ENCODE results near the gene FLRT1. TPM values are rescaled to one million over a fixed set of nuclear protein-coding genes. Genes with fewer than 3 reads are reported as not detected.

The FLRT1 gene
- polyA plus RNA-seq, 2 of the 4 experiments (the other 2 are of a cell fraction): 0.10 to 0.31 TPM

DNA sequence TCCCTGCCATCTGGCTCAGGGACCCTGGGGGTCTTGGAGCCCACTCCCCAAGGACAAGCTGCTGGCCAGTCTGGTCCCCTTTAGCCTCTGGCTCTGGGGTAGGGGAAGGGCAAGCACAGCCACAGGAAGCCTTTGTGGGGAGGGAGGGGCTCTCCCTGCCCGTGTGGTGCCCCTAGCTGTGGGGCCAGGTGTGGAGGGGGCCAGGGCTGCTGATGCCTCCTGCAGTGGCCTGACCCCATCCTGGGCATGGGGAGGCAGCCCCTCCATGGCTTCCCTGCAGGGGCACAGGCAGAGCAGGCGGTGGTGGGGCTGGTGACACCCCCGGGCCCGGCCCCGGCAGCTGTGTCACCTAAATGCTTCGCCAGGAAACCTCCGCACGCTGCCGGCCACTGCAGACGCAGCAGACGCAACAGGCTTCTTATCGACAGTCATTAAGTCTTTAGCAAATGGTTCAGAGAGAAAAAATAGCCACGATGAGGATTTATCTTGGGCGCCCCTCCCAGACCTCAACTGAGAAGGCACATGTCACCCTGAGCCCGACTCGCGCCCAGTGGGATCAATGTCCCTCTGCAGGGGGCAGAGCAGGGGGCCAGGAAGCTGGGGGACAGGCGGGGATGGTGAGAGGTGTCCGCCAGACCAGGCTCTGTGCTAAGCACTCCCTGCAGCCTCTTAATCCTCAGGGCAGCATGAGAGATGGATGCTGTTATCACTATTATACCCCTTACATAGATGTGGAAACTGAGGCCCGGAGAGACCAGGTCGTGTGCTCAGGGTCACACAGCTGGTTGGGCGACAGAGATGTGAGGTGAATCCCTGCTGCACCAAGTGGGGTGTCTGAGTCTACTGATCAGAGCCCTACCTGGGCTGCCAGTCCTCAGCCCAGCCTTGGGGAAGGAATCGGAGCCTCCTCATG lies 33.9 kb downstream of the FLRT1 start:
- FAIRE-seq (no peak), DNase-seq (ENCODE audit: low read depth in 1 of 2, low spot score in 1 of 2) (no peak), ATAC-seq (no peak)
- no peak overlapping the region for H3K27ac ChIP-seq
- 79% methylated on average over 21 of the region's 23 CpGs for WGBS (ENCODE audit: missing lambda C conversion rate)
- TF ChIP-seq TP53 (CRISPR knock-in tag; IDR thresholded peaks at IDR 0.05) (no peak), CBX2 (IDR thresholded peaks at IDR 0.05; ENCODE audit: borderline replicate concordance, low read depth) (no peak), TFCP2L1 (CRISPR knock-in tag; IDR thresholded peaks at IDR 0.05) (no peak), HOXA7 (CRISPR knock-in tag; IDR thresholded peaks at IDR 0.05) (no peak), POLR2AphosphoS2 (conservative IDR thresholded peaks at IDR 0.05; ENCODE audit: low read length) (no peak), KDM5A (IDR thresholded peaks at IDR 0.05) (no peak), CHD2 (IDR thresholded peaks at IDR 0.05; ENCODE audit: low read length, partially characterized antibody) (no peak), SMC3 (IDR thresholded peaks at IDR 0.05) (no peak), PHF8 (IDR thresholded peaks at IDR 0.05; ENCODE audit: borderline replicate concordance, low read depth) (no peak), BHLHE40 (IDR thresholded peaks at IDR 0.05; ENCODE audit: low read depth, low read length) (no peak), HOXB5 (CRISPR knock-in tag; IDR thresholded peaks at IDR 0.05) (no peak), POLR2A (IDR thresholded peaks at IDR 0.05; ENCODE audit: low read length) (no peak), RARB (CRISPR knock-in tag; IDR thresholded peaks at IDR 0.05) (no peak)
- TF ChIP-seq, protein P1, sequence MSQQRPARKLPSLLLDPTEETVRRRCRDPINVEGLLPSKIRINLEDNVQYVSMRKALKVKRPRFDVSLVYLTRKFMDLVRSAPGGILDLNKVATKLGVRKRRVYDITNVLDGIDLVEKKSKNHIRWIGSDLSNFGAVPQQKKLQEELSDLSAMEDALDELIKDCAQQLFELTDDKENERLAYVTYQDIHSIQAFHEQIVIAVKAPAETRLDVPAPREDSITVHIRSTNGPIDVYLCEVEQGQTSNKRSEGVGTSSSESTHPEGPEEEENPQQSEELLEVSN (IDR thresholded peaks at IDR 0.05; ENCODE audit: borderline replicate concordance, low read depth): no peak
- ChIA-PET POLR2A (no interaction called here), CTCF (interaction anchor here (0.9 to 1.3 kb wide), 3 partner anchors 78 to 232 kb away, joined by 3 to 4 read pairs (median 3); no protein-coding TSS in a partner anchor)
- no peaks in the 10 kb centered on the region for H3K9me3 ChIP-seq
- no peaks in the 10 kb centered on the region for H3K4me1 ChIP-seq
- no peak overlapping the region for H3K4me3 ChIP-seq
- H3K4me2 ChIP-seq: no peak overlapping the region

DNA sequence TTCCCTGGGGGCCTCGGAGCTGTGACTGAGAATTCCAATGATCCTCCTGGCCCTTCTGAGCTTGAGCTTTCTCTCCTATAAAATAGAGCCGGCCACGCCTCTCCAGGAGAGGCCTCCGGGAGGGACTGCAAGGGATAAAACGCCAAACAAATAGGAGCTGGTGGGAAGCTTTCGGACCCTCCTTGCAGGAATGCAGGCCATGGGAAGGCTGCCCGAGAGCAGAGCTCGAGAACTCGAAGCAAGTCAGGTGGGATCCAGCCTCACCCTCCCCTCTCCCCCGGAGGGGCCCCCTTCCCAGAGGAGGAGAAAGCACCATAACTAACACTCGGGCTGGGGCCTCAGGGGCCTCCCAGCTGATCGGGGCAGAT lies 34.6 kb downstream of the FLRT1 start:
- WGBS (ENCODE audit: missing lambda C conversion rate): 68% methylated on average over 12 of the region's 12 CpGs
- Histone ChIP-seq H3K9me3 (no peaks in the 10 kb centered on the region), H3K27ac (no peak overlapping the region), H3K4me1 (no peaks in the 10 kb centered on the region), H3K4me3 (no peak overlapping the region), H3K4me2 (no peak overlapping the region)
- CTCF ChIA-PET: interaction anchor here (0.9 to 1.5 kb wide), 4 partner anchors 8 to 233 kb away, joined by 3 to 4 read pairs (median 4); no protein-coding TSS in a partner anchor
- POLR2A ChIA-PET: no interaction called here
- DNase-seq (ENCODE audit: low read depth in 1 of 2, low spot score in 1 of 2): no peak
- no peak for FAIRE-seq
- no peak for ATAC-seq
- TF ChIP-seq CBX2 (IDR thresholded peaks at IDR 0.05; ENCODE audit: borderline replicate concordance, low read depth) (no peak), CHD2 (IDR thresholded peaks at IDR 0.05; ENCODE audit: low read length, partially characterized antibody) (no peak), ZSCAN20 (CRISPR knock-in tag; IDR thresholded peaks at IDR 0.05) (no peak), RNF2 (IDR thresholded peaks at IDR 0.05; ENCODE audit: borderline replicate concordance, low read depth) (no peak), ESRRA (IDR thresholded peaks at IDR 0.05; ENCODE audit: borderline replicate concordance, low read length) (no peak), HOXB5 (CRISPR knock-in tag; IDR thresholded peaks at IDR 0.05) (no peak), RCOR1 (IDR thresholded peaks at IDR 0.05; ENCODE audit: low read depth, low read length) (no peak)
- TF ChIP-seq, protein P2, sequence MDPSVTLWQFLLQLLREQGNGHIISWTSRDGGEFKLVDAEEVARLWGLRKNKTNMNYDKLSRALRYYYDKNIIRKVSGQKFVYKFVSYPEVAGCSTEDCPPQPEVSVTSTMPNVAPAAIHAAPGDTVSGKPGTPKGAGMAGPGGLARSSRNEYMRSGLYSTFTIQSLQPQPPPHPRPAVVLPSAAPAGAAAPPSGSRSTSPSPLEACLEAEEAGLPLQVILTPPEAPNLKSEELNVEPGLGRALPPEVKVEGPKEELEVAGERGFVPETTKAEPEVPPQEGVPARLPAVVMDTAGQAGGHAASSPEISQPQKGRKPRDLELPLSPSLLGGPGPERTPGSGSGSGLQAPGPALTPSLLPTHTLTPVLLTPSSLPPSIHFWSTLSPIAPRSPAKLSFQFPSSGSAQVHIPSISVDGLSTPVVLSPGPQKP (IDR thresholded peaks at IDR 0.05; ENCODE audit: low read depth, low read length): no peak
- TF ChIP-seq, protein P3, sequence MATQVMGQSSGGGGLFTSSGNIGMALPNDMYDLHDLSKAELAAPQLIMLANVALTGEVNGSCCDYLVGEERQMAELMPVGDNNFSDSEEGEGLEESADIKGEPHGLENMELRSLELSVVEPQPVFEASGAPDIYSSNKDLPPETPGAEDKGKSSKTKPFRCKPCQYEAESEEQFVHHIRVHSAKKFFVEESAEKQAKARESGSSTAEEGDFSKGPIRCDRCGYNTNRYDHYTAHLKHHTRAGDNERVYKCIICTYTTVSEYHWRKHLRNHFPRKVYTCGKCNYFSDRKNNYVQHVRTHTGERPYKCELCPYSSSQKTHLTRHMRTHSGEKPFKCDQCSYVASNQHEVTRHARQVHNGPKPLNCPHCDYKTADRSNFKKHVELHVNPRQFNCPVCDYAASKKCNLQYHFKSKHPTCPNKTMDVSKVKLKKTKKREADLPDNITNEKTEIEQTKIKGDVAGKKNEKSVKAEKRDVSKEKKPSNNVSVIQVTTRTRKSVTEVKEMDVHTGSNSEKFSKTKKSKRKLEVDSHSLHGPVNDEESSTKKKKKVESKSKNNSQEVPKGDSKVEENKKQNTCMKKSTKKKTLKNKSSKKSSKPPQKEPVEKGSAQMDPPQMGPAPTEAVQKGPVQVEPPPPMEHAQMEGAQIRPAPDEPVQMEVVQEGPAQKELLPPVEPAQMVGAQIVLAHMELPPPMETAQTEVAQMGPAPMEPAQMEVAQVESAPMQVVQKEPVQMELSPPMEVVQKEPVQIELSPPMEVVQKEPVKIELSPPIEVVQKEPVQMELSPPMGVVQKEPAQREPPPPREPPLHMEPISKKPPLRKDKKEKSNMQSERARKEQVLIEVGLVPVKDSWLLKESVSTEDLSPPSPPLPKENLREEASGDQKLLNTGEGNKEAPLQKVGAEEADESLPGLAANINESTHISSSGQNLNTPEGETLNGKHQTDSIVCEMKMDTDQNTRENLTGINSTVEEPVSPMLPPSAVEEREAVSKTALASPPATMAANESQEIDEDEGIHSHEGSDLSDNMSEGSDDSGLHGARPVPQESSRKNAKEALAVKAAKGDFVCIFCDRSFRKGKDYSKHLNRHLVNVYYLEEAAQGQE (IDR thresholded peaks at IDR 0.05): no peak
- TF ChIP-seq, protein P4, sequence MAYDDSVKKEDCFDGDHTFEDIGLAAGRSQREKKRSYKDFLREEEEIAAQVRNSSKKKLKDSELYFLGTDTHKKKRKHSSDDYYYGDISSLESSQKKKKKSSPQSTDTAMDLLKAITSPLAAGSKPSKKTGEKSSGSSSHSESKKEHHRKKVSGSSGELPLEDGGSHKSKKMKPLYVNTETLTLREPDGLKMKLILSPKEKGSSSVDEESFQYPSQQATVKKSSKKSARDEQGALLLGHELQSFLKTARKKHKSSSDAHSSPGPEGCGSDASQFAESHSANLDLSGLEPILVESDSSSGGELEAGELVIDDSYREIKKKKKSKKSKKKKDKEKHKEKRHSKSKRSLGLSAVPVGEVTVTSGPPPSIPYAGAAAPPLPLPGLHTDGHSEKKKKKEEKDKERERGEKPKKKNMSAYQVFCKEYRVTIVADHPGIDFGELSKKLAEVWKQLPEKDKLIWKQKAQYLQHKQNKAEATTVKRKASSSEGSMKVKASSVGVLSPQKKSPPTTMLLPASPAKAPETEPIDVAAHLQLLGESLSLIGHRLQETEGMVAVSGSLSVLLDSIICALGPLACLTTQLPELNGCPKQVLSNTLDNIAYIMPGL (CRISPR knock-in tag; IDR thresholded peaks at IDR 0.05; ENCODE audit: borderline replicate concordance): no peak
- TF ChIP-seq, protein P5, sequence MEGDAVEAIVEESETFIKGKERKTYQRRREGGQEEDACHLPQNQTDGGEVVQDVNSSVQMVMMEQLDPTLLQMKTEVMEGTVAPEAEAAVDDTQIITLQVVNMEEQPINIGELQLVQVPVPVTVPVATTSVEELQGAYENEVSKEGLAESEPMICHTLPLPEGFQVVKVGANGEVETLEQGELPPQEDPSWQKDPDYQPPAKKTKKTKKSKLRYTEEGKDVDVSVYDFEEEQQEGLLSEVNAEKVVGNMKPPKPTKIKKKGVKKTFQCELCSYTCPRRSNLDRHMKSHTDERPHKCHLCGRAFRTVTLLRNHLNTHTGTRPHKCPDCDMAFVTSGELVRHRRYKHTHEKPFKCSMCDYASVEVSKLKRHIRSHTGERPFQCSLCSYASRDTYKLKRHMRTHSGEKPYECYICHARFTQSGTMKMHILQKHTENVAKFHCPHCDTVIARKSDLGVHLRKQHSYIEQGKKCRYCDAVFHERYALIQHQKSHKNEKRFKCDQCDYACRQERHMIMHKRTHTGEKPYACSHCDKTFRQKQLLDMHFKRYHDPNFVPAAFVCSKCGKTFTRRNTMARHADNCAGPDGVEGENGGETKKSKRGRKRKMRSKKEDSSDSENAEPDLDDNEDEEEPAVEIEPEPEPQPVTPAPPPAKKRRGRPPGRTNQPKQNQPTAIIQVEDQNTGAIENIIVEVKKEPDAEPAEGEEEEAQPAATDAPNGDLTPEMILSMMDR (IDR thresholded peaks at IDR 0.05): no peak
- TF ChIP-seq, protein P6, sequence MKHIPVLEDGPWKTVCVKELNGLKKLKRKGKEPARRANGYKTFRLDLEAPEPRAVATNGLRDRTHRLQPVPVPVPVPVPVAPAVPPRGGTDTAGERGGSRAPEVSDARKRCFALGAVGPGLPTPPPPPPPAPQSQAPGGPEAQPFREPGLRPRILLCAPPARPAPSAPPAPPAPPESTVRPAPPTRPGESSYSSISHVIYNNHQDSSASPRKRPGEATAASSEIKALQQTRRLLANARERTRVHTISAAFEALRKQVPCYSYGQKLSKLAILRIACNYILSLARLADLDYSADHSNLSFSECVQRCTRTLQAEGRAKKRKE (CRISPR knock-in tag; IDR thresholded peaks at IDR 0.05; ENCODE audit: low read depth): no peak
- TF ChIP-seq, protein P7, sequence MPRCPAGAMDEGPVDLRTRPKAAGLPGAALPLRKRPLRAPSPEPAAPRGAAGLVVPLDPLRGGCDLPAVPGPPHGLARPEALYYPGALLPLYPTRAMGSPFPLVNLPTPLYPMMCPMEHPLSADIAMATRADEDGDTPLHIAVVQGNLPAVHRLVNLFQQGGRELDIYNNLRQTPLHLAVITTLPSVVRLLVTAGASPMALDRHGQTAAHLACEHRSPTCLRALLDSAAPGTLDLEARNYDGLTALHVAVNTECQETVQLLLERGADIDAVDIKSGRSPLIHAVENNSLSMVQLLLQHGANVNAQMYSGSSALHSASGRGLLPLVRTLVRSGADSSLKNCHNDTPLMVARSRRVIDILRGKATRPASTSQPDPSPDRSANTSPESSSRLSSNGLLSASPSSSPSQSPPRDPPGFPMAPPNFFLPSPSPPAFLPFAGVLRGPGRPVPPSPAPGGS (IDR thresholded peaks at IDR 0.05): no peak

Data from A549 (cell line).